ENCODE data around the gene RNF167.

DNA sequence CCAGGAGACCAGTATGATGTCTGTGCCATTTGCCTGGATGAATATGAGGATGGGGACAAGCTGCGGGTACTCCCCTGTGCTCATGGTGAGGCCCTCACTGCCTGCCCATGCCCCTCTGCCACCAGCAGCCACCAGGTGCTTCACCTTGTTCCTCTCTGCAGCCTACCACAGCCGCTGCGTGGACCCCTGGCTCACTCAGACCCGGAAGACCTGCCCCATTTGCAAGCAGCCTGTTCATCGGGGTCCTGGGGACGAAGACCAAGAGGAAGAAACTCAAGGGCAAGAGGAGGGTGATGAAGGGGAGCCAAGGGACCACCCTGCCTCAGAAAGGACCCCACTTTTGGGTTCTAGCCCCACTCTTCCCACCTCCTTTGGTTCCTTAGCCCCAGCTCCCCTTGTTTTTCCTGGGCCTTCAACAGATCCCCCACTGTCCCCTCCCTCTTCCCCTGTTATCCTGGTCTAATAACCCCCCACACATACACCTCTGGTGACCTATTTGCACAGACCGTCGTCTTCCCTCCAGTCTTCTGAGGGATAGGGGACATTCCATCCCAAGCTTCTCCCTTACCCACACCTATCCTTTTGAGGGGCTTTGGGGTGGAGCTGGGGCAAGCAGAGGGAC, 4.6 kb downstream of the RNF167 start:
- TF ChIP-seq PATZ1 (tag by site-specific recombination; IDR thresholded peaks at IDR 0.05) (no peak), CTCF (tag by site-specific recombination; IDR thresholded peaks at IDR 0.05) (no peak), OSR2 (tag by site-specific recombination; IDR thresholded peaks at IDR 0.05) (no peak), FEZF1 (tag by site-specific recombination; IDR thresholded peaks at IDR 0.05) (no peak), YY1 (tag by site-specific recombination; IDR thresholded peaks at IDR 0.05) (no peak), BCL11A (tag by site-specific recombination; IDR thresholded peaks at IDR 0.05; ENCODE audit: low read depth) (no peak), ZNF398 (tag by site-specific recombination; IDR thresholded peaks at IDR 0.05) (no peak), REPIN1 (tag by site-specific recombination; IDR thresholded peaks at IDR 0.05; ENCODE audit: low read depth) (no peak), ZNF274 (IDR thresholded peaks at IDR 0.05; ENCODE audit: low read length) (no peak), ZNF274 (tag by site-specific recombination; IDR thresholded peaks at IDR 0.05; ENCODE audit: borderline replicate concordance) (no peak), ZNF211 (tag by site-specific recombination; IDR thresholded peaks at IDR 0.05; ENCODE audit: low read depth) (no peak), ZNF837 (tag by site-specific recombination; IDR thresholded peaks at IDR 0.05) (no peak), ZNF830 (tag by site-specific recombination; IDR thresholded peaks at IDR 0.05; ENCODE audit: low read depth) (no peak)

Measured in HEK293 (cell line).